ENCODE results near the gene TOMM20L.

TOMM20L gene

DNA sequence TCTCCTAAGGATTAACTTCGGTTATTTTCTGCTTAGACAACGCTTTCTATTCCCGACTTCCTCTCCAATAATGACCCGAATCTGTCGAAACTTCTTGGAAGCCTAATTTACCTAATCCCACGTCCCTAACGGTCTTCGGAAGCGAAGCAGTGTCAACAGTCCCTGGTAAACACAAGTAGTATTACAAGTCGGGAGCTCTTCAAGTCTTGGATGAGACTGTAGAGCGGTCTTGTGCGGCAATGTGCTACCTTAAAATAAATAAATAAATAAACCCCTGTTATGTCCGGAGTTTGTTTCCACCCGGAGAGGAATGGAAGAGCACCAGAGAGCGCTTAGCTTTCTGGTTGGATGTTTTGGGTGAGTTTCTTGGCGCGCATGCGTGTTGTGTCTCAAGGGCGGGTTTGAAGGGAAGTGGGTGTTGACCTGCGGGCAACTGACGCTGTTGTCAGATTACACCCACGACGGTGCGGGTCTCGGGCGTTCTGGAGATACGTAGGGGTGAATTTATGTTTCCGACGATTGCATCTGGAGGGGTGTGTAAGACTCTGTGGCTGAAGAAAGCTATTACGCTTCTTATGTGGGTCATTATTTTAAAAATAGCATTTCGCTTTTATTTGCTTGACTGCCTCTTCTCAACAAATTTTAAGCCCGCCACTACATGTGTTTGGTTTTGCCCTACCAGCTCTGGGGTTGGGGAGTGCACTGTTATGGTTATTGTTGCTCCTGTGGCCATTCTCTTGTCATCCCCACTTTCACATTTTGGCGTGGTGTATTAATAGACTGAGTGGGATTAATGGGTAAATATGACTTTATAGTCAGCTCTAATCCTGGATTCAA lies 31.8 kb downstream of the TOMM20L start, which contains the start of the genes KIAA0586 and TIMM9:
TSS of gene KIAA0586 (plus strand) at position 439 of the 837 bp plus-strand sequence. CDS start 546 bp downstream, outside the sequence.
TSS of gene TIMM9 (minus strand) at position 251 of the 837 bp plus-strand sequence. CDS start 15,586 bp downstream, outside the sequence.
- DNase-seq, result peak; percentile 94

DNA sequence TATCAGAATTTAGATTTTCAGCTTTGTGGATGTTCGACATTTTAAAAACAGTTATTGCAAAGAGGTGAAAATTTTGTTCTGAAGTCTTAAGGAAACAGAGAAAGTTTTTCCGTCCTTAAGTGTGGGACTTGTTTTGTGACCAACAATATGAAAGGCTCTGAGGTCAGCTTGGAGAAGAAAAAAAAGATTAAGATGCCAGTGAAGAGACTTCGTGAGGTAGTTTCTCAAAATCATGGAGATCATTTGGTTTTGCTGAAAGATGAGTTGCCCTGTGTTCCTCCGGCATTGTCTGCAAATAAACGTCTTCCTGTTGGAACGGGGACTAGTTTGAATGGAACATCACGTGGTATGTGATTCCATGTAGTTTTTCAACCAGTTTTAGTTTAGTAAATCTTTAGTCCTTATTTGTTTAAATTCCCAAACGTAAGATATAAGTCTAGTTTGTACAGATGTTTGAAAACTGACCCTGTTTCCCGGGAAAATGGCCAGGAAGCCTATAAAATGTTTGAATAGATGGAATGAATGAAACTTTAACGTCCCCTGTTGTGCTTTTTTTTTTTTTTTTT lies 32.5 kb downstream of the TOMM20L start:
- no peak for DNase-seq

DNA sequence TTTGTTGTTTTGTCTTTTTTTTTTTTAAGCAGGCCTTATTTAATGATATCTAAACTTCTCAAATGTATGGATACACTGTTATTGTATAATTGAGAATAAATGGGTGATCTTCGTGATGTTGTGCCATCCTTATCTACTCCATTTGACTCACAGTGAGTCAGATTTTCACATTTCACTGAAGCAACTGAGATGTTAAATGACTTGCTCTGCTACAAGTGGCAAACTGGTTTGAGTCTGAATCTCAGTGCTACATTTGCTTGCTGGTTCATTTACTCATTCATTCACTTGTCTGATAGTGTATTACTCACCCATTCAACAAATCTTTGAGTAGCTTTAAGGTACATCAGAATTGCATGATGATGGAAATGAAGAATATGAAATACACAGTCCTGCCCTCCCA lies 34.4 kb downstream of the TOMM20L start:
- no peak for DNase-seq

DNA sequence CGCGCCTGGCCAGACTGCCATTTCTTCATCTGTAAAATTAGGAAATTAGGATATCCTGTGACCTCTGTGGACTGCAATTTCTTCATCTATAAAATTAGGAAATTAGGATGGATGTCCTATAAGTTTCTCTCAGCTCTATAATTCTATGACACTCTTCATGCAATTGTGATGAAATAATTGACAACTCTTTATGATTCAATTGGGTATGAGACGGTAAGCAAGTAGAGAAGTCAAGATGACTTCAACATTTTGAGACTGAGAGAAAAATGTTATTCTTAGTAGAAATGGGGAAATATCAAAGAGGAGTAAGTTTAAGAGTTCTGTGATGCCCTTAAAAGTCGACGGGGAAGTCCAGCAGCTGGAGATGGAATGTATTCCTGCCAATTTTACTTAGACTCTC lies 43.7 kb downstream of the TOMM20L start:
- DNase-seq, result no peak

DNA sequence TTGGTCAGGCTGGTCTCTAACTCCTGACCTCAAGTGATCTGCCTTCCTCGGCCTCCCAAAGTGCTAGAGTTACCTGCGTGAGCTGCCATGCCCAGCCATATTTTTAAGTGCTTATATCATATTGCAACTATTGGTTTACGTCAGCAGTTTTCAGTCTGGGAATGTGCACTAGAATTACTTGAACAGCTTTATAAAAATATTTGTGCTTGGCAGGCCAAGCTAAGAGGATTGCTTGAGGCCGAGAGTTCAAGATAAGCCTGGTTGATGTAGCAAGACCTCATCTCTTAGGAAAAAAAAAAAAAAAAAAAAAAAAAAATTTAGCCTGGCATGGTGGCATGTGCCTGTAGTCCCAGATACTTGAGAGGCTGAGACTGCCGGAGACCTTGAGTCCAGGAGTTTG lies 48.9 kb downstream of the TOMM20L start:
- no peak for DNase-seq

DNA sequence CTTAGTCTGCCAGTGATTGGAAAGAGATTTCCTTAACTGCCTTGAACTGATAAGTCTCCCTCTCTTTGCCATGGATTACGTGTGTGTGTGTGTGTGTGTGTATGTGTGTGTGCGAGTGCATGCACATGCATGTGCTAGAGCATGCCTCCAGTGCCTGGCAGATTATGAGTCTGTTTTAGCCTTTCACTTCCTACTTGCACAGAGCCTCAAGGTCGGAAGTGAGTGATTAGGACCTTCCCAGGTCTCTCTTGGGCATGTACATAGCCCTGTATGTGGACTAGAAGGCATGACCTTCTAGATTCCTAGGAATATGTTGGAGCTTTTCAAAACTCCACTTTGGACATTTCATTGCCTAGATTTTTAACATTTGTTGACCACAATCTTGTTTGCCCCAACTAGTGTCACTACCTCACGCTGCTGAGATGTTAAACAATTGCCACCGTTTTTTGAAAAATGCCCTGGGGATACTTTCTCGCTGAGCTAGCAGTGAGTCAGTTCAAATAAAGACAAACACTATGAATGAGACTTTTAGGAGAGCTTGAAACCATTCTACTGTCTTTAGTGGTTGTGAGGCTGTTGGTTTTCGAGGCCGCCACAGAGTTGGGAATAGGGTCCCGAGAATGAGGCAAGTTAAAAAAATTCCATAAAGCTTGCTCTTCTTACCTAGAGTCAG lies 60.0 kb downstream of the TOMM20L start:
- DNase-seq, result no peak
